Aorta (tissue), 5 donors: ENCODE measurements around the gene PER2. TPM values are rescaled to one million over a fixed set of nuclear protein-coding genes. Genes with fewer than 3 reads are reported as not detected.

ENCODE experiments used
- ATAC-seq: fragments of 200-7000 bp; cut with Tn5 transposase; one replicate; pipeline ENCODE4 v1.9.1; 2022; ENCODE audit warnings: moderate library complexity; ENCODE audit not compliant: low FRiP score
- DNase-seq, 2 donors: peaks; one replicate each; pipeline ENCODE4 v3.0.0-alpha.2; 2020
- H3K27ac ChIP-seq, 2 donors: one replicate each; pipeline ENCODE4 v1.5.1; 2013; ENCODE audit warnings: low read length in 2 of 2, mild to moderate bottlenecking in 2 of 2, moderate library complexity in 2 of 2, control low read depth in 1 of 2, inconsistent platforms in 1 of 2, low read depth in 1 of 2
- H3K27me3 ChIP-seq, 2 donors: one replicate each; pipeline ENCODE4 v1.6.1; 2013; ENCODE audit warnings: control low read depth in 1 of 2, low read length in 1 of 2, mild to moderate bottlenecking in 1 of 2, moderate library complexity in 1 of 2; ENCODE audit not compliant: insufficient read depth in 2 of 2, control insufficient read depth in 1 of 2
- H3K36me3 ChIP-seq, 2 donors: one replicate each; pipeline ENCODE4 v1.6.1; 2013; ENCODE audit warnings: control low read depth in 1 of 2, low read length in 1 of 2, mild to moderate bottlenecking in 1 of 2; ENCODE audit not compliant: insufficient read depth in 2 of 2, control insufficient read depth in 1 of 2
- H3K4me1 ChIP-seq, 2 donors: one replicate each; pipeline ENCODE4 v1.6.1; 2013; ENCODE audit warnings: low read length in 2 of 2, control low read depth in 1 of 2, mild to moderate bottlenecking in 1 of 2, moderate library complexity in 1 of 2; ENCODE audit not compliant: insufficient read depth in 2 of 2, control insufficient read depth in 1 of 2
- H3K4me3 ChIP-seq, 2 donors: one replicate each; pipeline ENCODE4 v1.5.1; 2013; ENCODE audit warnings: low read length in 2 of 2, control low read depth in 1 of 2, mild to moderate bottlenecking in 1 of 2
- H3K9me3 ChIP-seq: one replicate; pipeline ENCODE4 v1.6.1; 2013; ENCODE audit warnings: mild to moderate bottlenecking, low read length; ENCODE audit not compliant: control insufficient read depth
- WGBS, 2 donors: extraction: QIAGEN DNeasy Blood & Tissue Kit; methylation state at CpG; one replicate each; pipeline ENCODE4 v1.1.7; 2013; 5-methylcytosine and 5-hydroxymethylcytosine counted together
- intact Hi-C, 2 donors: fragments of 100-400 bp; cut with DNase I; formaldehyde crosslinking; loops; one replicate each; pipeline versions ENCODE4 v1.14.2 to v1.15.0; 2022
- polyA plus RNA-seq, 2 donors: library from polyadenylated mRNA; stranded (reverse); fragments of 200-250 nt; gene quantifications; one replicate each; pipeline ENCODE4 v1.2.3, GENCODE V29; 2013
- total RNA-seq, 2 donors: library from RNA; stranded (reverse); fragmentation: NEBNext Ultra II Directional; extraction: Animal tissue kit (Norgen Biotek cat#: 25700); gene quantifications; one replicate each; pipeline ENCODE4 v1.2.1, GENCODE V29; 2021
- donor health status: healthy with polysubstance abuse.
- donor health status: Bipolar disorder and iron deficiency.
- donor health status: DM: no; HTN: no; CAD: no.
- donor health status: DM: no; HTN: no; CAD: no.
- donor health status: DM: yes; HTN: yes; CAD: no.

Gene PER2
- total and polyA plus RNA-seq, 4 donors, result 2.0 to 25.1 (median 14.1) TPM

DNA sequence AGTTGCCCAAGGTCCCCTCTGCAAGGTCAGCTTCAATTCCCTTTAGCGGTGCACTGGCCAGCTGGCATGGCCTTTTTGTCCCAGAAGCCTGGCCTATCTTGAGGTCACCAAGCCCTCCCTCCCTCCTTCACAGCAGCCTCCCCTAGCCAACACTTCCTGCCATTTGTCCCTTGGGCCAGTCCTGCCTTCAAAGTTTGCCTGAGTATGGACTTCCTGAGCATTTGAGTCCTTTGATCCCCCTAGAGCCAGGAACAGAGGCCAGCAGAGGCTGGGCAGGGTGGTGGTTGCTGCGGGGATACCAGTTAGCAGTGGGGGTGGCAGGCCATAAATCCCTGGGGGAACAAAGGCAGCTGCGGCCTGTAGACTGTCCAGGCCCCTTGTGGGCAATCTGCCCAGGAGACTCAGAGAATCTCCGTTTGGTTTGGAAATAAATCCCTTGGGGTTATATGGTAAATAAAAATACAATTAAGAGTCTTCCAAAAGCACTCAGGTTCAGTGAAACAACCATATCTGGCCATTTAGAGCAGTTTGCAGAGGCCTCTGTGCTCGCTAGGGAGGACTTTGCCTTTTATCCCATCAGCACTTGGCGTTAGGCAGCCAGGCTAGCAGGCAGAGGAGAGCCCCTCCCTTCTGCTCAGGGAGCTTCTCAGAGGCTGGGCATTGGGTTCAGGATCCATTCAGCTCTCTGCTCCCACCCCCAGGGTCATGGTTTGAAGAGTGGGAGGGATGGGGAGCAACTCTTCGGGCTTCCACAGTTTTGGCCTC, 45.5 kb downstream of the PER2 start:
- no peaks in the 10 kb centered on the region for H3K9me3 ChIP-seq
- H3K36me3 ChIP-seq, result peaks cover 0 to 4% of the 10 kb centered on the region in 2 donors
- 18 to 22% methylated on average over 7 of the region's 7 CpGs for WGBS, 2 donors
- no peak overlapping the region for H3K4me3 ChIP-seq
- ATAC-seq, result peak; percentile 37
- no peaks in the 10 kb centered on the region for H3K27me3 ChIP-seq
- intact Hi-C loops, result no loop called here
- no peaks in the 10 kb centered on the region for H3K4me1 ChIP-seq
- peak overlapping the region in 1 of 2 donors; percentile 66 for H3K27ac ChIP-seq
- no peak for DNase-seq

DNA sequence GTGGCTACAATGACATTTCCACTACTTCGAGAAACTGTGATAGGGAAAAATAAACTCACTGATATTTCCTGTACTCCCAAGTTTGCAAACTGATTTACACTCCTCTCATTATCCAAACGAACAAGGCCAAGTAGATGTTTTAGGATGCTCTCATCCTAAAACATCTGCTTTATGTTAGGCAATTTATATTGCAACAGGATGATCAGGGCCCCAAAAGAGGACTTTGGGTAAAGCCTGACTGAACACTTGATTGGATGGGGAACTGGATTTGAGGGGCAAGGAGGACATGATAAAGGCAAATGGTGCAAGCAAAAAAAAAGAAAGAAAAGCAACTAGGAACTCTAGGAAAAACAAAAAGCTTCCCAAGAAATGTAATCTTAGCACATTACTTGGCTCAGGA, 46.4 kb downstream of the PER2 start:
- no peak for DNase-seq
- Histone ChIP-seq H3K9me3 (no peaks in the 10 kb centered on the region), H3K4me1 (no peaks in the 10 kb centered on the region), H3K27me3 (no peaks in the 10 kb centered on the region), H3K4me3 (no peak overlapping the region), H3K27ac (no peak overlapping the region), H3K36me3 (peaks cover 0 to under 1% of the 10 kb centered on the region in 2 donors)
- ATAC-seq, result no peak
- WGBS, 2 donors, result 68 to 69% methylated on average over 2 of the region's 2 CpGs
- intact Hi-C loops, result no loop called here

DNA sequence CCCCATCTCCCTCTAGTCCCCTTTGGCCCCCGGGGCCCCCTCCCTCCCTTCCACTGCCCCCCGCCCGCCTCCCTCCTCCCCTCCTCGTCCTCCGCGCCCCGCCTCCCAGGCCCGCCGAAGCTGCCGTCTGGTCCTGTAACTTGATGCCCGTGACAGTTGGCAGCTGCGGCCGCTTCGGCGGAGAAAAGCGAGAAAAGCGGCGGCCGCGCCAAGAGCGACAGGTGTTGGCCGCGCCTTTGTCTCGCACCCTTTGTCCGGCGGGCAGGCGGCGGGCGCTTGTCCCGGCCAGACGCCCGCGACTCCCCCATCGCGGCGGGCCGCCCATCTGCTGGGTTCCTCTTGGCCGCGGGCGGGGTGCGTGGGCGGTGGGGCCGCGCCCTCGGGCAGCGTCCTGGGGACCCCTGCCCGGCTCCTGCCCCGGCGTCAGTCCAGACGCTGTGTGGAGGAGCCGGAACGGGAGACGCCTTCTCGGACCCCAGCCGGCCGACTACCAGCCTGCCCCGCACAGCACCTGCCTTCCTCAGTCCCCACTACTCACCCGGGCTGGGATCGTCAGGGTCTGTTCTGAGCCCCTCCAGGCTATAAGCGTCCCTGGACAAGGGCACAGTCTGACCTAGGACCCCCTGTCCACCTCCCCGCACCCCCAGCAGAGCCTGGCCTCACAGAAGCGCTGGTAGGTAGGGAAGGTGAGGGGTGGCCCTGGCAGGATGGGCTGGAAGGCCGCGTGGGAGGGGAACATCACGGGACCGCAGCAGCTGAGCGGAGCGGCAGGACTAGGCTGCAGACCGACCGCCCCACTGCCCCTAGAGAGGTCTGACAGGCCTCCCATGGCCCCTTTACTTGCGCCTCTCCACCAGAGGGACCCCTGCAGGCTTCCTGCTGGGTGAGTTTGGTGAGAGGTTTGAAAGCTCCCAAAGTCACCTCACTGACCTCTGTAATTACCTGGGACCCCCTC, 47.4 kb downstream of the PER2 start:
- Histone ChIP-seq H3K9me3 (no peaks in the 10 kb centered on the region), H3K4me1 (no peaks in the 10 kb centered on the region), H3K27me3 (no peaks in the 10 kb centered on the region), H3K4me3 (no peak overlapping the region), H3K36me3 (no peaks in the 10 kb centered on the region), H3K27ac (peak overlapping the region in 1 of 2 donors; percentile 49)
- ATAC-seq (no peak), DNase-seq (peak; percentile 54 to 87)
- intact Hi-C loops, result no loop called here
- 20 to 50% methylated on average over 27 to 71 of the region's 71 CpGs for WGBS, 2 donors

DNA sequence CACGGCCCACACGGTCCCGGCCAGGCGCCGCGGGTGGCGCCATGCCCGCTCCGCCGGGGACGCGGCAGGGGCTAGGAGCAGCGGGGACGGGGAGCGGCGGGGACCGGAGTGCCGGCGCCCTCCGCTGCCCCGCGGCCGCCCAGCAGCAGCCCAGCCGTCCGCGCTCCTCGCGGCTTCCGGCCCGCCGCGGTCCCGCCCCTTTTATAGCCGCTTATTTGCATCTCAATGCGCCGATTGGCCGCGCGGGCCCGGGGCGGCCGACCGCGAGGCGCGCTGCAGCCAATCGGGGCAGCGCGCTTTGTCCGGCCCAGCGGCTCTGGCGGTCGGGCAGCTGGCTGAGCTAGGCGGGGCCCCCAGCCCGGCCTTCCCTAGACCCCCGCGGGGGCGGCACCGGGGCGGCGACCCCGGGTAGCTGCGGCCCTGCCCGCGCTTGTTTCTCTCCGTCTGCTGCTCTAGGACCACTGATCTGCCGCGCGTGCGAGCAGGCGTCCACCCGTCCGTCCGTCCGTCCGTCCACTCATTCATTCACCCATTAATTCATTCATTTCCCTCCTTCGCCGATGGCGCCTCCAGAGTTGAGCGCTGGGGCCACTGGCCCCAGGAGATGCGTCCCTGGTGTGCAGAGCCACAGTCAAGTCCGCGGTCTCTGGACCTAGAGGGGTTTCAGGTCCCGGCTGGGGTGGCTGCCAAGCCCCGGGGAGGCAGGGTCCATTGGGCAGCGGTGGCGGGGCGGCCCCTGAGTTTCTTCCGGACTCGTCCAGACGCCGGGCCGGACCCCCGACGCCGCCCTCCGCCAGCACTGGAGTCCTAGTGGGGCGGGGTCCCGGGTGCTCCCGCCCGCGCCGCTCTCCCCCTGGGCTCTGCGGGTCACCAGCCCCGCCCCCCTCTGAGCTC, 48.3 kb downstream of the PER2 start, which contains the start of gene HES6:
Gene HES6 (minus strand): TSS at position 176 of the 894 bp plus-strand sequence. CDS start 133 bp downstream, at position 43.
- peak; percentile 90 for ATAC-seq
- H3K4me3 ChIP-seq, result peak within 1 kb of the TSS; percentile 50 to 56
- intact Hi-C loops, result no loop called here
- H3K9me3 ChIP-seq, result no peaks in the 10 kb centered on the region
- no peaks in the 10 kb centered on the region for H3K4me1 ChIP-seq
- peak; percentile 93 to 97 for DNase-seq
- no peak within 1 kb of the TSS for H3K27ac ChIP-seq
- H3K27me3 ChIP-seq, result no peaks in the 10 kb centered on the region
- WGBS, 2 donors, result 1% methylated on average over 78 to 105 of the region's 105 CpGs
- H3K36me3 ChIP-seq, result no peaks in the 10 kb centered on the region

DNA sequence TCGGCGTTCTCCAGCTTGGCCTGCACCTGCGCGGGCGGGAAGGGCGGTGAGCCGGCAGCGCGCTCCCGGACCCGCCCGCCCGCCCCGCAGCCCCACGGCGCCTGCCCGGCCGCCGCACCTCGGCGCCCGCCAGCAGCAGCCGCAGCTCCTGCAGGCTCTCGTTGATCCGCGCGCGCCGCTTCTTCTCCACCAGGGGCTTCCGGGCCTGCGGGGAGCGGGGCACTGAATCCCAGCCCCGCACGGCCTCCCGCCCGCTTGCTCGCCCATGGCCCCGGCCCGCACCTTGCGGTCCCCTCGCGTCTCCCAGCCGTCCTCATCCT, 48.9 kb downstream of the PER2 start:
- no peaks in the 10 kb centered on the region for H3K27me3 ChIP-seq
- H3K27ac ChIP-seq, result no peak overlapping the region
- no peaks in the 10 kb centered on the region for H3K4me1 ChIP-seq
- intact Hi-C loops, result no loop called here
- ATAC-seq, result no peak
- H3K4me3 ChIP-seq, result peak overlapping the region; percentile 50 to 56
- no peaks in the 10 kb centered on the region for H3K36me3 ChIP-seq
- H3K9me3 ChIP-seq, result no peaks in the 10 kb centered on the region
- 1% methylated on average over 17 to 43 of the region's 43 CpGs for WGBS, 2 donors
- DNase-seq, result peak in 1 of 2 donors; percentile 57

DNA sequence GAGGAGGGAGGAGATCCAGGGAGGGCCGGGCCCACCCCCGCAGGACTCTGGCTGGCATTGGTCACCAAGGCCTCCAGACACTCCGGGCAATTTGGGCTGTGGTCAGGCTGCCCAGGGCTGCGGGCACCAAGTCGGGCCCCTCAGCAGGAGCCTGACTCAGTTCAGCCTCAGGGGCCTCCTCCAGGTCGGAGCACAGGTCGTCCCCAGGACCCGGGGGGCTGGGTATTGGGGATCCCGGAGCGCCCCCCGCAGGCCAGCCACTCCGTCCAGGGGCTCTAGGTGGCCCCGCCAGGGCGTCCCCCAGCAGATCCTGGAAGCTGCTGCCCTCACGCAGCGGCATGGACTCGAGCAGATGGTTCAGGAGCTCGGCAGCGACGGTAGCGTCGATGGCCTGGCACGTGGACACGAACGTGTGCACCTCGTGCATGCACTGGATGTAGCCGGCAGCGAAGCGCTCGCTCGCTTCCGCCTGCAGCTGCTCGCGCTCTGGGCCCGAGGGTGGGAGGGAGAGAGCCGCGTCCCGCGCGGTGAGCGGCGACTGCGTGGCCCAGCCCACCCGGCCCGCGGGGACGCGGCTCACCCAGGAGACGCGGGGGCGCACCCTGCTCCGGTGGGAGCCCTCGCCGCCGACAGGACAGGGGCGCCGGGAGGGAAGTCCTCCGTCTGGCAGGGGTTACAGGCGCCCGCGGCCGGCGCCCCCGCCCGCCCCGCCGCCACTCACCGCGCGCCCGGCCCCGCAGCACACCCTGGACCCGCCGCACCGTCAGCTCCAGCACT, 49.5 kb downstream of the PER2 start:
- intact Hi-C loops, result no loop called here
- H3K36me3 ChIP-seq, result no peaks in the 10 kb centered on the region
- H3K9me3 ChIP-seq, result no peaks in the 10 kb centered on the region
- H3K4me3 ChIP-seq, result peak overlapping the region; percentile 50 to 56
- no peak overlapping the region for H3K27ac ChIP-seq
- DNase-seq (peak in 1 of 2 donors; percentile 63), ATAC-seq (no peak)
- no peaks in the 10 kb centered on the region for H3K27me3 ChIP-seq
- 16 to 20% methylated on average over 55 to 75 of the region's 75 CpGs for WGBS, 2 donors
- H3K4me1 ChIP-seq, result no peaks in the 10 kb centered on the region

DNA sequence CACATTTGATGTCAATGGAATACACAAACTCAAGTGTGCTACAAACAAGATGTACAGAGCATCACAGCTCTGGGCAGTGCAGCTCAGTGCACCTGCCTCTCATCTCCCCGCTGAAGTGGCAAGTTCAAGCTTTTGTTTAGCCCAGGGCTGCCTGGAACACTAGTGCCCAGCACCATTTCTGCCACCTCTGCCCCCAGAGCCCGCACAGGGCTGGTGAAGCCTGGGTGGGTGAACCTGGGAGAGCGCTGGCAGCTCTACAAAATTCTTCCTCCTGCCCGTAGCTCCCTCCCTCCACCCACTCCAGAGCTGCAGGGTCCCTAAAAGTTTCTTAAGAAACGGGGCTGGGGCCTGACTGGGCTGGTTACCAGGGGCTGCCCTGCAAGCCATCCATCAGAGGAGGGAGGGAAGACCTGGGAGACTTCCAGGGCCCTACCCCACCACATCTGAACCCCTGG, 50.1 kb downstream of the PER2 start:
- no peaks in the 10 kb centered on the region for H3K4me1 ChIP-seq
- DNase-seq, result no peak

More for the DNA sequence above, 50.1 kb downstream of the PER2 start:
- ATAC-seq, result no peak
- 89 to 90% methylated on average over 5 of the region's 5 CpGs for WGBS, 2 donors
- no peak overlapping the region for H3K4me3 ChIP-seq
- H3K27ac ChIP-seq, result no peak overlapping the region
- intact Hi-C loops, result no loop called here
- H3K9me3 ChIP-seq, result no peaks in the 10 kb centered on the region
- H3K36me3 ChIP-seq, result no peaks in the 10 kb centered on the region
- H3K27me3 ChIP-seq, result no peaks in the 10 kb centered on the region
